Measurements from ENCODE around the gene GABRA1. TPM values are rescaled to one million over a fixed set of nuclear protein-coding genes. Genes with fewer than 3 reads are reported as not detected.

GABRA1 gene
- total RNA-seq, 1 experiment from 2014 or later = not detected

GRCh38 chr5:161895514-161895913 is 47.6 kb downstream of the GABRA1 start:
- H3K9me3 ChIP-seq (ENCODE audit: control insufficient read depth, low read depth, low read length) = no peaks in the 10 kb centered on the region
- no peak overlapping the region for H3T11ph ChIP-seq (ENCODE audit: low read length)
- no peaks in the 10 kb centered on the region for H3K79me1 ChIP-seq (ENCODE audit: insufficient read depth, low read depth, low read length, poor library complexity, severe bottlenecking)
- no peak overlapping the region for H2AK5ac ChIP-seq (ENCODE audit: insufficient read length, low read length)
- no peaks in the 10 kb centered on the region for H3K27me3 ChIP-seq (ENCODE audit: insufficient read depth, low read length)
- H3K4me1 Mint-ChIP-seq = peaks cover 4 to 5% of the 10 kb centered on the region in 2 experiments
- H2BK20ac ChIP-seq (ENCODE audit: low read depth, low read length, poor library complexity, severe bottlenecking) = no peak overlapping the region
- H3K56ac ChIP-seq (ENCODE audit: insufficient read length, low read depth, low read length) = no peak overlapping the region
- no peaks in the 10 kb centered on the region for H3K9me3 Mint-ChIP-seq
- no peak overlapping the region for H2BK15ac ChIP-seq (ENCODE audit: low read depth, low read length)
- H3K14ac ChIP-seq (ENCODE audit: insufficient read depth, low read length) = no peak overlapping the region
- H3K27ac ChIP-seq (ENCODE audit: insufficient read length, low read depth, low read length) = no peak overlapping the region
- H3K9ac ChIP-seq (ENCODE audit: extremely low read depth, insufficient read length, low read length) = no peak overlapping the region
- no peak overlapping the region for H3K4me3 Mint-ChIP-seq
- H3K79me2 ChIP-seq (ENCODE audit: insufficient read depth, low read length) = no peaks in the 10 kb centered on the region
- H2BK12ac ChIP-seq (ENCODE audit: insufficient read length, low read depth, low read length) = no peak overlapping the region
- TF ChIP-seq CTCF (conservative IDR thresholded peaks at IDR 0.05) = no peak
- no peak overlapping the region for H4K5ac ChIP-seq (ENCODE audit: insufficient read length, low read depth, low read length)
- no peak overlapping the region for H2BK120ac ChIP-seq (ENCODE audit: low read depth, low read length, poor library complexity, severe bottlenecking)
- no peaks in the 10 kb centered on the region for H4K20me1 ChIP-seq (ENCODE audit: control insufficient read depth, insufficient read depth, insufficient read length)
- no peaks in the 10 kb centered on the region for H3K36me3 Mint-ChIP-seq (ENCODE audit: insufficient read depth in 1 of 3, low read depth in 3 of 3)
- H3K27me3 Mint-ChIP-seq (ENCODE audit: low read depth) = no peaks in the 10 kb centered on the region
- no peak overlapping the region for H2AFZ ChIP-seq (ENCODE audit: low read length)
- no peaks in the 10 kb centered on the region for H3K23me2 ChIP-seq (ENCODE audit: insufficient read length, low read depth, low read length, poor library complexity, severe bottlenecking)
- H3K4me2 ChIP-seq (ENCODE audit: insufficient read depth, insufficient read length, low read length) = no peak overlapping the region
- no peak overlapping the region for H3K27ac Mint-ChIP-seq
- no peak overlapping the region for H2BK5ac ChIP-seq (ENCODE audit: insufficient read length, low read length)
- H3K18ac ChIP-seq (ENCODE audit: insufficient read length, low read depth, low read length) = no peak overlapping the region
- no peak overlapping the region for H4K8ac ChIP-seq (replicated peaks; ENCODE audit: insufficient read length, low read depth, low read length)
- WGBS (ENCODE audit: extremely low coverage, insufficient read length, low lambda C conversion rate) = no CpG with 5 or more reads among the region's 1 CpG
- no peak for DNase-seq
- no peak overlapping the region for H3K4ac ChIP-seq (ENCODE audit: low read depth, low read length)
- H3K4me1 ChIP-seq (ENCODE audit: insufficient read depth, low read length) = no peaks in the 10 kb centered on the region
- no peak overlapping the region for H3K23ac ChIP-seq (ENCODE audit: insufficient read length, low read depth, low read length)
- H4K91ac ChIP-seq (ENCODE audit: insufficient read length, low read depth, low read length) = no peak overlapping the region
